CD4-positive, alpha-beta T cell (primary cell): Measurements from ENCODE around the gene DAB2. TPM values are rescaled to one million over a fixed set of nuclear protein-coding genes. Genes with fewer than 3 reads are reported as not detected.

Experiments
- ATAC-seq: fragments of 200-7000 bp; cut with Tn5 transposase; one replicate; pipeline ENCODE4 v1.10.0; 2022; ENCODE audit warnings: mild to moderate bottlenecking; ENCODE audit not compliant: poor library complexity
- CTCF ChIA-PET: fragments of 350-600 bp; sonication (Branson Sonifier 250); formaldehyde crosslinking; loops from one replicate; lab custom pipeline; 2021; ENCODE audit warnings: antibody characterized with exemption, inconsistent platforms; lab: Charles Lee
- POLR2A ChIA-PET: fragments of 350-600 bp; sonication (Branson Sonifier 250); formaldehyde crosslinking; loops from one replicate; lab custom pipeline; 2021; ENCODE audit warnings: antibody characterized with exemption, inconsistent platforms; lab: Charles Lee
- DNase-seq, 14 experiments: peaks; one replicate each; pipeline ENCODE4 v3.0.0-alpha.2; 2013 to 2020; ENCODE audit warnings: mixed read lengths in 2 of 14
- H3K27ac ChIP-seq, 2 donors: one replicate each; pipeline versions ENCODE4 v1.5.1 to v1.7.0; 2013; ENCODE audit warnings: low read length in 2 of 2, low read depth in 1 of 2, mild to moderate bottlenecking in 1 of 2
- H3K27me3 ChIP-seq, 2 experiments: 1 replicate in 1 of 2; 2 replicates in 1 of 2; pipeline versions ENCODE4 v1.6.1 to v1.7.0; 2013; ENCODE audit warnings: low read length in 2 of 2, control low read depth in 1 of 2, mild to moderate bottlenecking in 1 of 2, moderate library complexity in 1 of 2; ENCODE audit not compliant: insufficient read depth in 2 of 2, control insufficient read depth in 1 of 2
- H3K36me3 ChIP-seq: one replicate; pipeline ENCODE4 v1.6.1; 2013; ENCODE audit warnings: low read length, control low read depth; ENCODE audit not compliant: insufficient read depth
- H3K4me1 ChIP-seq: one replicate; pipeline ENCODE4 v1.6.1; 2013; ENCODE audit warnings: low read length, control low read depth; ENCODE audit not compliant: insufficient read depth
- H3K4me3 ChIP-seq: one replicate; pipeline ENCODE4 v1.5.1; 2013; ENCODE audit warnings: mild to moderate bottlenecking, low read length, moderate library complexity
- H3K9me3 ChIP-seq, 2 experiments: 1 replicate in 1 of 2; 2 replicates in 1 of 2; pipeline versions ENCODE4 v1.6.1 to v1.7.0; 2013; ENCODE audit warnings: low read length in 2 of 2, mild to moderate bottlenecking in 2 of 2, control low read depth in 1 of 2, moderate library complexity in 1 of 2; ENCODE audit not compliant: control insufficient read depth in 1 of 2, insufficient read depth in 1 of 2
- H3K27ac Mint-ChIP-seq: one replicate; pipeline ENCODE4 v1.8.0; 2020; ENCODE audit warnings: mixed read lengths
- H3K27me3 Mint-ChIP-seq: one replicate; pipeline ENCODE4 v1.8.0; 2021; ENCODE audit warnings: mixed read lengths
- H3K36me3 Mint-ChIP-seq: one replicate; pipeline ENCODE4 v1.8.0; 2021; ENCODE audit warnings: low read depth, mixed read lengths
- H3K4me1 Mint-ChIP-seq: one replicate; pipeline ENCODE4 v1.8.0; 2021; ENCODE audit warnings: low read depth, mixed read lengths
- H3K4me3 Mint-ChIP-seq: one replicate; pipeline ENCODE4 v1.8.0; 2020; ENCODE audit warnings: mild to moderate bottlenecking, mixed read lengths
- H3K9me3 Mint-ChIP-seq: one replicate; pipeline ENCODE4 v1.8.0; 2020; ENCODE audit warnings: mixed read lengths
- CTCF ChIP-seq: fragments of 200-600 bp; IDR thresholded peaks from one replicate; pipeline ENCODE4 v1.8.0; 2022; ENCODE audit warnings: antibody characterized with exemption, mild to moderate bottlenecking
- intact Hi-C, 2 experiments: fragments of 100-400 bp; cut with DNase I in 1 of 2; cut with micrococcal nuclease in 1 of 2; formaldehyde crosslinking; loops; one replicate each; pipeline versions ENCODE4 v1.15.1 to v1.9.0; 2023 to 2025; cut with DNase I, micrococcal nuclease
- total RNA-seq, 174 experiments: library from RNA in 2 of 174; stranded (reverse) in 2 of 174; gene quantifications; one replicate each; pipeline ENCODE4 v1.2.3 and lab custom pipeline; 2021 to 2026

Gene DAB2
- total RNA-seq, 2 experiments from 2014 or later: 0.31 to 0.47 TPM

DNA sequence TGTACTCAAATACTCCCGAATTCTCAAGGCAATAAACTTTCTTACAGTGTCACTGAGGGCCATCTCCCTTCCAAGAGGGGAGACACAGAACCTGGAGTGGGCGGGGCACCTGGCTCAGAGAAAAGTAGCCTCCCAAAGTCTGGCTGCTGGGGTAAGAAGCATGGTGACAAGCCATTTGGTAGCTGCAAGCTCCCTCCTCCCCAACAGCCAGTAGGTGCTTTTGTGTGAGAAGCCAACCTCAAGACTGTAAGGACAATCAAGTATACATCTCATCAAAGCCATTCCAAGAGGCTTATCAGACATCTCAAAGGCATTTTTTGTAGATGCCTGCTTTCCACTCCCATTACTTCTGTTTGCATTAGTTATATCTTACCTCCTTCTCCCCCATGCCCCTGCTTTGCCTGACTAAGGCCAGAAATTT, 1.4 kb downstream of the DAB2 start:
- POLR2A ChIA-PET: no interaction called here
- intact Hi-C loops: no loop called here
- Histone ChIP-seq H3K27me3 (peaks cover 21 to 45% of the 10 kb centered on the region in 2 experiments), H3K4me1 (peaks cover 13% of the 10 kb centered on the region), H3K9me3 (no peaks in the 10 kb centered on the region), H3K27ac (no peak overlapping the region), H3K36me3 (no peaks in the 10 kb centered on the region), H3K4me3 (no peak overlapping the region)
- CTCF ChIA-PET: no interaction called here
- Mint-ChIP-seq H3K27ac (no peak overlapping the region), H3K4me1 (peaks cover 8% of the 10 kb centered on the region), H3K9me3 (no peaks in the 10 kb centered on the region), H3K27me3 (peaks cover 58% of the 10 kb centered on the region), H3K4me3 (peak overlapping the region; percentile 12), H3K36me3 (no peaks in the 10 kb centered on the region)
- DNase-seq: no peak
- ATAC-seq: no peak
- no peak for TF ChIP-seq CTCF

DNA sequence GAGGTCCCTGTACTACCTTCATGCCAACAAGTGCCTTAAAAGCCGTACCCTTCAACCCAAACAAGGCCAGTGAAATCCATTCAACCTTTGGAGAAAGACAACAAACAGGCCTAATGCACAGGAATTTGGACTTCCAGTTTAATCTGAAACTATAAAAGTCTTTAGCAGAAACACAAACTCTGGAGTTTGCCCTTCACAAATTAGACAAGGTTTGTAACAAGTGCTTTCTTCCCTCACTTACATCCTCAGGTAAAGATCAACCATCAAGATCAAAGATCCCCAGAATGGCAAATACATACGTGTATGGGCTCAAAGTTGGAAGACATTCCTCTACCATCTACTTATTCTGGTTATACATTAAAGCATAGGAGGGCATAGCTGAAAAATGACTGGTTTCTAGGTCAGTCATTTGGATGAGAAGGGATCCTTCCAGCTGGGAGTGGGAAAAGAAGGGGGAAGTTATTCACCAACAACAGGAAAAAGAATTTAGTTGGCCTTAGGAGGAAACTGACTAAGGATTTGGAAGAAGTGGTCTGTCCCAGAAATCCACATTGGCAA, 2.0 kb downstream of the DAB2 start:
- peaks cover 56% of the 10 kb centered on the region for H3K27me3 Mint-ChIP-seq
- peaks cover 8% of the 10 kb centered on the region for H3K4me1 Mint-ChIP-seq
- no peak for ATAC-seq
- no peak overlapping the region for H3K4me3 Mint-ChIP-seq
- Histone ChIP-seq H3K4me1 (peaks cover 13% of the 10 kb centered on the region), H3K4me3 (no peak overlapping the region), H3K27ac (no peak overlapping the region), H3K27me3 (peaks cover 21 to 42% of the 10 kb centered on the region in 2 experiments), H3K9me3 (no peaks in the 10 kb centered on the region), H3K36me3 (no peaks in the 10 kb centered on the region)
- intact Hi-C loops: no loop called here
- CTCF ChIA-PET: no interaction called here
- H3K27ac Mint-ChIP-seq: no peak overlapping the region
- POLR2A ChIA-PET: no interaction called here
- H3K36me3 Mint-ChIP-seq: no peaks in the 10 kb centered on the region
- DNase-seq: no peak
- TF ChIP-seq CTCF: no peak
- H3K9me3 Mint-ChIP-seq: no peaks in the 10 kb centered on the region

GRCh38 chr5:39422036-39422606, 2.7 kb downstream of the DAB2 start:
- H3K4me3 Mint-ChIP-seq: no peak overlapping the region
- H3K4me1 ChIP-seq: peaks cover 13% of the 10 kb centered on the region
- ChIA-PET POLR2A (no interaction called here), CTCF (no interaction called here)
- H3K27ac Mint-ChIP-seq: no peak overlapping the region
- no peak for ATAC-seq
- TF ChIP-seq CTCF: no peak
- H3K27me3 Mint-ChIP-seq: peaks cover 49% of the 10 kb centered on the region
- no peak overlapping the region for H3K4me3 ChIP-seq
- peaks cover 21 to 35% of the 10 kb centered on the region in 2 experiments for H3K27me3 ChIP-seq
- H3K36me3 Mint-ChIP-seq: no peaks in the 10 kb centered on the region
- no peaks in the 10 kb centered on the region for H3K36me3 ChIP-seq
- no peak overlapping the region for H3K27ac ChIP-seq
- peaks cover 8% of the 10 kb centered on the region for H3K4me1 Mint-ChIP-seq
- DNase-seq: no peak
- intact Hi-C loops: no loop called here
- H3K9me3 Mint-ChIP-seq: no peaks in the 10 kb centered on the region
- no peaks in the 10 kb centered on the region for H3K9me3 ChIP-seq
